ENCODE measurements around the gene HOXA2. TPM values are rescaled to one million over a fixed set of nuclear protein-coding genes. Genes with fewer than 3 reads are reported as not detected.

HOXA2 gene
- polyA plus RNA-seq, 1 experiment: 0.09 TPM

DNA sequence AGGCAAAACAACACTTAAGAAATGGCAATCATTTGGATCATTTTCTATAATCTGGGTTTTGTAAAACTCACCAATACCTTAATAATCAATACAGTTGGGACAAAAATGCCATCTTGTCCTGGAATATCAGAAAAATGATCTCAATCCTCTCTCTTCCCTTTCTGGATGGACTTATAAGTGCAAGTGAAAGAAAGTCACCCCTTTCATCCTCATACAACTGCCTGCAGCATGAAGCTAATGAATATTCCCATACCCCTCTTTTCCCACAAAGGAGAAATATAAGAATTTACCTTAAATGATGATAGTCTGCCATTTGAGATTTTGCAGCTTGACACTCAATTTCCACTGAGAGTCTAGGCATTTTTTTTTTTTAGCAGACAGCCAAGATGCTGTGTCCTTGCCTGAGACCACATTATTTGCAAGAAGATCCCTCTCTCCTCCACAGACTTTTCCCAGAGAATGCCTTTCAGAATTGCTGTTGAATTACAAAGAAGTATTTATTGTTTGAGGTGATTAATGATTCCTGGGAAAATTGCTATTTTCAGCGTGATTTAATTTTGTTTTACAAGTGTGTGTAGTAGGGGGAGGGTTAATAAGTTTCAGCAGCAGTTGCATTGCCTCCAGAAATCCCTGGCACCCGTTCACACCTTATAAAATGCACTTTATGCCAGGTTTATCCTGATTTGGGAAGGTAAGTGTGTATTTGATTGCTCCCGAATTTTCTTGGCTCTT is 24.3 kb upstream of the HOXA2 start:
- ChIA-PET POLR2A (no interaction called here), CTCF (interaction anchor here (1.4 to 1.7 kb wide), 2 partner anchors 12 to 16 kb away, joined by 4 to 5 read pairs; no protein-coding TSS in a partner anchor)
- no peaks in the 10 kb centered on the region for H3K27me3 ChIP-seq (ENCODE audit: control insufficient read depth, insufficient read depth, low read length)
- H3K4me3 ChIP-seq (ENCODE audit: low read depth, low read length): no peak overlapping the region
- no peak for DNase-seq (ENCODE audit: low read depth)
- TF ChIP-seq, protein P1, sequence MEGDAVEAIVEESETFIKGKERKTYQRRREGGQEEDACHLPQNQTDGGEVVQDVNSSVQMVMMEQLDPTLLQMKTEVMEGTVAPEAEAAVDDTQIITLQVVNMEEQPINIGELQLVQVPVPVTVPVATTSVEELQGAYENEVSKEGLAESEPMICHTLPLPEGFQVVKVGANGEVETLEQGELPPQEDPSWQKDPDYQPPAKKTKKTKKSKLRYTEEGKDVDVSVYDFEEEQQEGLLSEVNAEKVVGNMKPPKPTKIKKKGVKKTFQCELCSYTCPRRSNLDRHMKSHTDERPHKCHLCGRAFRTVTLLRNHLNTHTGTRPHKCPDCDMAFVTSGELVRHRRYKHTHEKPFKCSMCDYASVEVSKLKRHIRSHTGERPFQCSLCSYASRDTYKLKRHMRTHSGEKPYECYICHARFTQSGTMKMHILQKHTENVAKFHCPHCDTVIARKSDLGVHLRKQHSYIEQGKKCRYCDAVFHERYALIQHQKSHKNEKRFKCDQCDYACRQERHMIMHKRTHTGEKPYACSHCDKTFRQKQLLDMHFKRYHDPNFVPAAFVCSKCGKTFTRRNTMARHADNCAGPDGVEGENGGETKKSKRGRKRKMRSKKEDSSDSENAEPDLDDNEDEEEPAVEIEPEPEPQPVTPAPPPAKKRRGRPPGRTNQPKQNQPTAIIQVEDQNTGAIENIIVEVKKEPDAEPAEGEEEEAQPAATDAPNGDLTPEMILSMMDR (IDR thresholded peaks at IDR 0.05; ENCODE audit: insufficient read depth, low read depth, low read length): no peak
- H3K36me3 ChIP-seq (ENCODE audit: control insufficient read depth, insufficient read depth, low read length): no peaks in the 10 kb centered on the region

DNA sequence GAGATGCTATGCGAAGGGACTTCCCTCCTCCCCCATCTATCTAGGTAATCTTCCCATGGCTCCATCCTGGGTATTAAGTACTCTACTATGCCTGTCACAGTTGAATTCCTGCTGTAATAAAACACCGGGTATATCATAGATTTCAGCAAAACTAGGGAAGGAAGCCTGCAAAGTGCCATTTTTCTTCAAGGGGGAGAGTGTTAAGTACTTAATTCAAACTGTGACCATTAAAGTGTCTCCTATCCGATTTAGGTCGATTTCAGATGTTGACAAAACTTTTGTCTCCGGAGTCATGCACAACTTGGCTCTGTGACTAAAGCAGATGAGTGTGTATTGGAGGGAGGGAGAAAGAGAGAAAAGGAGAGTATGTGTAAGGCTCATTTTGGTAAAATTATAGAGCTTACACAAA is 23.5 kb upstream of the HOXA2 start:
- CTCF ChIA-PET: interaction anchor here (1.4 kb wide), 1 partner anchor 11 kb away, joined by 5 read pairs; no protein-coding TSS in a partner anchor
- Histone ChIP-seq H3K27me3 (ENCODE audit: control insufficient read depth, insufficient read depth, low read length) (no peaks in the 10 kb centered on the region), H3K36me3 (ENCODE audit: control insufficient read depth, insufficient read depth, low read length) (no peaks in the 10 kb centered on the region), H3K4me3 (ENCODE audit: low read depth, low read length) (no peak overlapping the region)
- TF ChIP-seq, protein P1 (IDR thresholded peaks at IDR 0.05; ENCODE audit: insufficient read depth, low read depth, low read length): no peak
- no peak for DNase-seq (ENCODE audit: low read depth)
- POLR2A ChIA-PET: no interaction called here

DNA sequence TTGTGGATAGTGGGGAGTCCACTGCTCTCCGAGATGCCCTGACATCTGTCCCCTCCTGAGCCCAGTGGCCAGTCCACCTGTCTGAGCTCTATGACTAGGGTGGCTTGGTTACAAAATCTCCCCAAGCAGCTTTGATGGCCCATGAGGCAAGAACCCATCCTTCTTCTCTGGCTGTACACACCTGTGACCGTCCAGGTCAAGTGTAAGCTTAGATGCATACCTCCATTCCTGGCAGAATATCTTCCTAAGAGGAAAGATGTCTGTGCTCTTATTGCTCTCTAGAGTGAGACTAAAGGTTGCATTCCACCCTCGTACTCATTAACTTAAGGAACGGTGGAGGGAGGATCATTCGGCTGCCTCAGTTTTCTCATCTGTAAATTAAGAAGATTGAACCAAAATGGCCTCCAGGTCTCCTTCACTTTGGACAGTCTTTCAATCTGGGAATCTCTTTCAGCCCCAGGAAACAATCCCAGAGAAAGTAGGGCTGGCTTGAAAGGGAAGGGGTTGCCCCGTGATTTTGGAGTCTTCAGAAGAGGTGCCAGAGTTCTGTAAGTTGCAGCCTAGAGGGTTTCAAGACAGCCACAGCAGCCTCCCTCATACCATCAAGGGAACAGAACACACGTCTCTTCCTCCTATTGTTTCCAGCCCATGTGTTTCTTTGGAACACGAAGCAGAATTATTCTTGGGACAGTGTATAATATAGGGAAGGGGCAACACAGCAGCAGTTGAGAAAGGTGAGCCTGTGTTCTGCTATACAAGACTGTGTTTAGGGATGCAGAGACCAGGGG is 22.6 kb upstream of the HOXA2 start:
- Histone ChIP-seq H3K36me3 (ENCODE audit: control insufficient read depth, insufficient read depth, low read length) (no peaks in the 10 kb centered on the region), H3K27me3 (ENCODE audit: control insufficient read depth, insufficient read depth, low read length) (no peaks in the 10 kb centered on the region), H3K4me3 (ENCODE audit: low read depth, low read length) (no peak overlapping the region)
- POLR2A ChIA-PET: no interaction called here
- TF ChIP-seq, protein P1 (IDR thresholded peaks at IDR 0.05; ENCODE audit: insufficient read depth, low read depth, low read length): no peak
- CTCF ChIA-PET: no interaction called here
- DNase-seq (ENCODE audit: low read depth): no peak

DNA sequence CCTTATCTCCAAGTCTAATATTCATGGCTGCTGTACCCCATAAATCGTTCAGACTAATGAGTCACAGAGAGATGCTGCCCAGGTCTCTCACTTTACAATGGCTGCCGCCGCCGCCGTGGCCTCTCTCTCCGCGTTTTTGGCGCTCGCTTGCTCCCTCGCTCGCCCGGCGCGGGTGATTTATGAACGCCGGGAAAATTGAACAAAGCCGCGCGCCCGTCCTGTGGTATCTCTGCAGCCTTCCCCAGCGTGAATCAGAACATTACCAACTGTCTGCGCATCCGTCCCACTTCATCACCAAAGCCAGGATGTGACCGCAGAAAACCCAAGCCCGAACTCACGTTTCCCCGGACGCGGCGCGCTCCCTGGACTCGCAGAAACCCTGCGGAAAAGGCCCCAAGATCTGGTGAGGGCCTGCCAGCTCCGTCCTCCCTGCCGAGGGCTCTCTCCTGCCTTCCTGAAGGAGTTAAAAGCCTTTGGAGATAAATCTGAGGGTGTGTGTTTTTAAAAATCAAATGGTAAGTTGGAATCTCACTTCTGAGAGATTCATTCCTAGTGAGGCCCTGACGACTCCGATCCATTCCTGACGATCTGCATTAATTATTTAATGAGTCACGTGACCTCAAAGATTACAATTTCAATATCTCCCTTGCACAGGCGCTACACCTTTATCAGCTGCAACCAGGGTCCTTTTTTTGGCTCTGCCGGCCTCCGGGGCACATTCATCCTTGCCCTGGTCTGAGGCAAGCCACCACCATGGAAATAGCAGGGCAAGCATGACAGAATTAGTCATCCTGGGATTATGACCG is 21.8 kb upstream of the HOXA2 start:
- DNase-seq (ENCODE audit: low read depth): no peak
- Histone ChIP-seq H3K4me3 (ENCODE audit: low read depth, low read length) (no peak overlapping the region), H3K36me3 (ENCODE audit: control insufficient read depth, insufficient read depth, low read length) (no peaks in the 10 kb centered on the region), H3K27me3 (ENCODE audit: control insufficient read depth, insufficient read depth, low read length) (no peaks in the 10 kb centered on the region)
- TF ChIP-seq, protein P1 (IDR thresholded peaks at IDR 0.05; ENCODE audit: insufficient read depth, low read depth, low read length): no peak
- POLR2A ChIA-PET: no interaction called here
- CTCF ChIA-PET: interaction anchor here (1.3 kb wide), 1 partner anchor 8 kb away, joined by 3 read pairs; no protein-coding TSS in a partner anchor

Data from BJ (cell line).